Measurements from ENCODE around the gene EXD3. TPM values are rescaled to one million over a fixed set of nuclear protein-coding genes. Genes with fewer than 3 reads are reported as not detected.
A peak's percentile ranks its signal among the peaks of the same experiment; 100 is the strongest.

The EXD3 gene
- total and polyA plus RNA-seq, 2 of the 13 experiments (the other 11 are each of a cell fraction or from before 2014, with no cell fraction given), result 2.7 to 4.8 TPM

- TF ChIP-seq NONO (IDR thresholded peaks at IDR 0.05) (no peak), NONO (CRISPR knock-in tag; conservative IDR thresholded peaks at IDR 0.05) (0 out of 2 replicates have a peak, but pooled peaks have one; percentile 9), ATRX (CRISPR knock-in tag; IDR thresholded peaks at IDR 0.05; ENCODE audit: borderline replicate concordance) (no peak), CBX1 (IDR thresholded peaks at IDR 0.05; ENCODE audit: low read depth) (no peak), RFX5 (IDR thresholded peaks at IDR 0.05; ENCODE audit: low read depth, low read length) (no peak), KLF6 (CRISPR knock-in tag; IDR thresholded peaks at IDR 0.05) (no peak), FOXK2 (IDR thresholded peaks at IDR 0.05) (no peak), JDP2 (CRISPR knock-in tag; IDR thresholded peaks at IDR 0.05; ENCODE audit: borderline replicate concordance) (no peak), HOXA3 (CRISPR knock-in tag; IDR thresholded peaks at IDR 0.05) (0 out of 2 replicates have a peak, but pooled peaks have one; percentile 23), ERF (CRISPR knock-in tag; IDR thresholded peaks at IDR 0.05) (no peak), RBFOX2 (IDR thresholded peaks at IDR 0.05; ENCODE audit: low read depth, low read length) (peak; percentile 15; the same call in 1 of the 2 replicates), GATAD1 (CRISPR knock-in tag; IDR thresholded peaks at IDR 0.05) (0 out of 2 replicates have a peak, but pooled peaks have one; percentile 18), ZNF670 (CRISPR knock-in tag; IDR thresholded peaks at IDR 0.05; ENCODE audit: borderline replicate concordance) (no peak), KDM5A (IDR thresholded peaks at IDR 0.05; ENCODE audit: borderline replicate concordance, low read length) (no peak), FOSL1 (CRISPR knock-in tag; IDR thresholded peaks at IDR 0.05; ENCODE audit: borderline replicate concordance) (peak; percentile 74), GATAD2A (CRISPR knock-in tag; IDR thresholded peaks at IDR 0.05) (peak; percentile 58; the same call in 1 of the 2 replicates), ZFP1 (CRISPR knock-in tag; IDR thresholded peaks at IDR 0.05) (no peak), ZFX (CRISPR knock-in tag; IDR thresholded peaks at IDR 0.05; ENCODE audit: low read depth) (0 out of 2 replicates have a peak, but pooled peaks have one; percentile 47), ZNF20 (CRISPR knock-in tag; IDR thresholded peaks at IDR 0.05) (no peak), MATR3 (CRISPR knock-in tag; IDR thresholded peaks at IDR 0.05) (no peak), ZSCAN21 (CRISPR knock-in tag; IDR thresholded peaks at IDR 0.05; ENCODE audit: borderline replicate concordance) (0 out of 2 replicates have a peak, but pooled peaks have one; percentile 53), PLRG1 (conservative IDR thresholded peaks at IDR 0.05) (no peak), ZNF883 (CRISPR knock-in tag; IDR thresholded peaks at IDR 0.05; ENCODE audit: not compliant biosample characterization) (no peak), HDAC1 (CRISPR knock-in tag; IDR thresholded peaks at IDR 0.05) (0 out of 2 replicates have a peak, but pooled peaks have one; percentile 36), PTBP1 (IDR thresholded peaks at IDR 0.05; ENCODE audit: low read depth, low read length, poor library complexity, severe bottlenecking) (no peak), ATF3 (CRISPR knock-in tag; IDR thresholded peaks at IDR 0.05) (peak; percentile 75), CREB1 (IDR thresholded peaks at IDR 0.05) (0 out of 2 replicates have a peak, but pooled peaks have one; percentile 18), CREB1 (CRISPR knock-in tag; IDR thresholded peaks at IDR 0.05) (no peak)
These were observed 13.2 kb upstream of the EXD3 start (continued) for GRCh38 chr9:137435980-137436760.
